Psoas muscle (tissue), 8 donors: ENCODE results near the gene TSPAN15. TPM values are rescaled to one million over a fixed set of nuclear protein-coding genes. Genes with fewer than 3 reads are reported as not detected.
A peak's percentile ranks its signal among the peaks of the same experiment; 100 is the strongest.

ENCODE experiments used
- ATAC-seq, 4 donors: fragments of 200-7000 bp; cut with Tn5 transposase; one replicate each; pipeline ENCODE4 v1.9.1; 2020; ENCODE audit warnings: moderate library complexity in 3 of 4, mild to moderate bottlenecking in 2 of 4
- DNase-seq, 2 donors: peaks; one replicate each; pipeline ENCODE4 v3.0.0-alpha.2; 2020
- H3K27ac ChIP-seq: fragments of 200-600 bp; one replicate; pipeline ENCODE4 v1.8.0; 2022
- H3K27me3 ChIP-seq, 3 donors: fragments of 200-600 bp in 1 of 3; one replicate each; pipeline versions ENCODE4 v1.6.1 to v1.8.0; 2013 to 2022; ENCODE audit warnings: low read length in 2 of 3, mild to moderate bottlenecking in 2 of 3, moderate library complexity in 1 of 3; ENCODE audit not compliant: insufficient read depth in 3 of 3
- H3K36me3 ChIP-seq, 2 donors: fragments of 200-600 bp in 1 of 2; one replicate each; pipeline versions ENCODE4 v1.6.1 to v1.8.0; 2013 to 2022; ENCODE audit warnings: low read depth in 1 of 2, mild to moderate bottlenecking in 1 of 2, moderate library complexity in 1 of 2; ENCODE audit not compliant: insufficient read depth in 1 of 2
- H3K4me1 ChIP-seq: fragments of 200-600 bp; one replicate; pipeline ENCODE4 v1.8.0; 2022
- H3K4me3 ChIP-seq: fragments of 200-600 bp; one replicate; pipeline ENCODE4 v1.8.0; 2022; ENCODE audit warnings: mild to moderate bottlenecking
- H3K9me3 ChIP-seq: fragments of 200-600 bp; one replicate; pipeline ENCODE4 v1.8.0; 2022
- WGBS, 3 donors: extraction: QIAGEN DNeasy Blood & Tissue Kit; methylation state at CpG; one replicate each; pipeline versions ENCODE4 v1.1.6 to v1.1.7; 2013; 5-methylcytosine and 5-hydroxymethylcytosine counted together
- intact Hi-C, 2 donors: fragments of 100-400 bp; cut with DNase I; formaldehyde crosslinking; loops; one replicate each; pipeline versions ENCODE4 v1.11.0 to v1.14.2; 2022
- polyA plus RNA-seq, 3 donors: library from polyadenylated mRNA; stranded (reverse); fragments of 200-250 nt; gene quantifications; one replicate each; pipeline ENCODE4 v1.2.3, GENCODE V29; 2013
- total RNA-seq, 4 donors: library from RNA; stranded (reverse); fragmentation: NEBNext Ultra II Directional in 2 of 4; extraction: Animal tissue kit (Norgen Biotek cat#: 25700) in 2 of 4; gene quantifications; one replicate each; pipeline versions ENCODE4 v1.2.1 to v1.2.4, GENCODE V29; 2021 to 2023
- TF ChIP-seq, protein P1 (sequence below): fragments of 200-600 bp; IDR thresholded peaks from one replicate; pipeline ENCODE4 v1.8.0; 2022; ENCODE audit warnings: antibody characterized with exemption
- donor health status: healthy with polysubstance abuse.
- donor health status: DM: no; HTN: no; CAD: no; lungs with moderate emphysema.
- donor health status: Bipolar disorder and iron deficiency.
- donor health status: healthy.
- donor health status: DM: yes; HTN: yes; CAD: no.
- donor health status: DM: no; HTN: no; CAD: no.
- donor health status: DM: no; HTN: no; CAD: no.
- donor health status: DM: yes; HTN: yes; CAD: no.

Gene TSPAN15
- total and polyA plus RNA-seq, 7 donors, result 6.3 to 35.0 (median 10.7) TPM

DNA sequence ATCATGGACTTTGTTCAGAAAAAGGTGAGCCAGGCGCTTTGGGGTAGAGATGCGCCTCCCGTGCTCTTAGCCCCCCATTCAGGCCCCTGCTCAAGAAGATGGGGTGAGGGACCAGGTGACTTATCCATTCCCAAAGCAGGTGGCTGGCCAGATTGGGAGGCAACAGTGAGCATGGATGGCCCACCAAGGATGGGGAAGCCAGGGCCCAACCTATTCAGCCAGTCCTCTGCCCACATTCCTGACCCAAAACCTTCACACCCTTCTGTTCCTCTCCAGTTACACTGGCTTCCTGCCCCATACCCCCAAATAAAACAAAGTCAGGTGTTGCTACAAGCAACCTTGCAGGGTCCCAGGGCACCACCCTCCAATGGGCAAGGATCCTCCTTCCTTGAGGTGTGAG, 44.4 kb downstream of the TSPAN15 start:
- H3K27me3 ChIP-seq, result no peaks in the 10 kb centered on the region
- DNase-seq, result no peak
- intact Hi-C loops, result loop anchor here in 1 of 2 donors (5.0 kb wide), 2 partner anchors 38 to 58 kb away; no protein-coding TSS in a partner anchor
- WGBS, 3 donors, result 92 to 98% (median 97%) methylated on average over 3 of the region's 3 CpGs
- ATAC-seq, result no peak
- H3K36me3 ChIP-seq, result no peaks in the 10 kb centered on the region
- H3K4me3 ChIP-seq, result no peak overlapping the region
- no peaks in the 10 kb centered on the region for H3K9me3 ChIP-seq
- peak overlapping the region; percentile 90 for H3K27ac ChIP-seq
- peaks cover 44% of the 10 kb centered on the region for H3K4me1 ChIP-seq
- TF ChIP-seq, protein P1, sequence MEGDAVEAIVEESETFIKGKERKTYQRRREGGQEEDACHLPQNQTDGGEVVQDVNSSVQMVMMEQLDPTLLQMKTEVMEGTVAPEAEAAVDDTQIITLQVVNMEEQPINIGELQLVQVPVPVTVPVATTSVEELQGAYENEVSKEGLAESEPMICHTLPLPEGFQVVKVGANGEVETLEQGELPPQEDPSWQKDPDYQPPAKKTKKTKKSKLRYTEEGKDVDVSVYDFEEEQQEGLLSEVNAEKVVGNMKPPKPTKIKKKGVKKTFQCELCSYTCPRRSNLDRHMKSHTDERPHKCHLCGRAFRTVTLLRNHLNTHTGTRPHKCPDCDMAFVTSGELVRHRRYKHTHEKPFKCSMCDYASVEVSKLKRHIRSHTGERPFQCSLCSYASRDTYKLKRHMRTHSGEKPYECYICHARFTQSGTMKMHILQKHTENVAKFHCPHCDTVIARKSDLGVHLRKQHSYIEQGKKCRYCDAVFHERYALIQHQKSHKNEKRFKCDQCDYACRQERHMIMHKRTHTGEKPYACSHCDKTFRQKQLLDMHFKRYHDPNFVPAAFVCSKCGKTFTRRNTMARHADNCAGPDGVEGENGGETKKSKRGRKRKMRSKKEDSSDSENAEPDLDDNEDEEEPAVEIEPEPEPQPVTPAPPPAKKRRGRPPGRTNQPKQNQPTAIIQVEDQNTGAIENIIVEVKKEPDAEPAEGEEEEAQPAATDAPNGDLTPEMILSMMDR, result no peak

DNA sequence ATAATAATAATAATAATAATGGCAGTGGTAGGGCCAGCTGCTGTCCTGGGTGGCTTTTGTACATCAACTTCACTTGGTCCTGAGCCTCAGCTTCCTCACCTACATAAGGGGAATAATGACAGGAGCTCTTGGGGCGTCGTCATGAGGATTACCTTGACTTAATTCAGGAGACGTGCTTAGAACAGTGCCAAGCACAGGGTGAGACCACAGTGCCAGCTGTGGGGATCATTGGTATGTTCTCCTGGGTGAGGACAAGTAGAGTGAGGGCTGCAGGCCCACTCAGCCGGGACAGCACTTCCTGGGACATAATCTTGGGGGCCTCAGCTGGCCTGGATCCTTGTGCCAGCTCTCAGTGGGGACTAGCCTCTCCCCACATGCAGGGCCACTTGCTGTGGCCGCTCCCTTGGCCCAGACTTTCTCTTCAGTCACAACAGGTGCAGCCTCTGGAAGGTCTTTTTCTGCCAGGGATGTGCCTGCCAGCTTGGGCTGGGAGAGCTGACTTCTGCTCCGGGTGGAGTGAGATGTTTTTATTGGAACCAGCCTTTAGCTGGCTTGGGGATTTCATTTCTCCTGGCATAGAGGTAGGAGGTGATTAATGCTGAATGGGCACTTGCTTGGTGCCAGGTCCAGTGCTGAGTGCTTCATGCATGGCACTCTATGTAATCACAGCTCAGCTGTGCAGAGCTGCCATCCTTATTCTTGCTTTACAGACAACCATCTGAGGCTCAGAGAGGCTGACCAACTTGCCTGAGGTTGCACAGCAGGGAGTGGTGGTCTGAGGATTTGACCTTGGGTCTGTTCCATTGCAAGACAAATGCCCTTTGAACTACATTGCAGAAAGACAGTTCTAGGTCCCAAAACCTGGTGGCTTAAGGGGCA, 45.3 kb downstream of the TSPAN15 start:
- TF ChIP-seq, protein P1, result no peak
- 20 to 30% (median 24%) methylated on average over 6 of the region's 6 CpGs for WGBS, 3 donors
- H3K4me3 ChIP-seq, result no peak overlapping the region
- ATAC-seq (peak; percentile 84 to 87 (median 86)), DNase-seq (peak; percentile 67 to 89)
- intact Hi-C loops, result loop anchor here in 1 of 2 donors (5.0 kb wide), 2 partner anchors 39 to 59 kb away; no protein-coding TSS in a partner anchor
- peak overlapping the region; percentile 90 for H3K27ac ChIP-seq
- no peaks in the 10 kb centered on the region for H3K27me3 ChIP-seq
- no peaks in the 10 kb centered on the region for H3K36me3 ChIP-seq
- H3K9me3 ChIP-seq, result no peaks in the 10 kb centered on the region
- peaks cover 44% of the 10 kb centered on the region for H3K4me1 ChIP-seq

DNA sequence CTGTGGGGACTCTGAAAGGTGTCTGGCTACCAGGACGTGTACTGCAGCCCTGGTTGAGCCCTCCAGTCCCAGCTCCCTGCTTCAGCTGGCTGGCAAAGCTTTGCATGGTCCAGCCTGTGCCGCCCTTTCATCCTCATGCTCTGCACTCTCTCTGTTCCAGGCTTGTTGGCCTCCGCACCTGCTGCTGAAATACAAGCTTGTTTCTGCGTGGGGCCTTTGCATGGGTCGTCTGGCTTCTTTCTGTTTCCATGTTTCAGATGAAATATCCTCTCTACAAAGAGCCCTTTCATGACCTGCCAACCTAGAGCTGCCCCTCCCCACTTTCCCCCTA, 45.9 kb downstream of the TSPAN15 start:
- no peaks in the 10 kb centered on the region for H3K9me3 ChIP-seq
- DNase-seq, result no peak

DNA sequence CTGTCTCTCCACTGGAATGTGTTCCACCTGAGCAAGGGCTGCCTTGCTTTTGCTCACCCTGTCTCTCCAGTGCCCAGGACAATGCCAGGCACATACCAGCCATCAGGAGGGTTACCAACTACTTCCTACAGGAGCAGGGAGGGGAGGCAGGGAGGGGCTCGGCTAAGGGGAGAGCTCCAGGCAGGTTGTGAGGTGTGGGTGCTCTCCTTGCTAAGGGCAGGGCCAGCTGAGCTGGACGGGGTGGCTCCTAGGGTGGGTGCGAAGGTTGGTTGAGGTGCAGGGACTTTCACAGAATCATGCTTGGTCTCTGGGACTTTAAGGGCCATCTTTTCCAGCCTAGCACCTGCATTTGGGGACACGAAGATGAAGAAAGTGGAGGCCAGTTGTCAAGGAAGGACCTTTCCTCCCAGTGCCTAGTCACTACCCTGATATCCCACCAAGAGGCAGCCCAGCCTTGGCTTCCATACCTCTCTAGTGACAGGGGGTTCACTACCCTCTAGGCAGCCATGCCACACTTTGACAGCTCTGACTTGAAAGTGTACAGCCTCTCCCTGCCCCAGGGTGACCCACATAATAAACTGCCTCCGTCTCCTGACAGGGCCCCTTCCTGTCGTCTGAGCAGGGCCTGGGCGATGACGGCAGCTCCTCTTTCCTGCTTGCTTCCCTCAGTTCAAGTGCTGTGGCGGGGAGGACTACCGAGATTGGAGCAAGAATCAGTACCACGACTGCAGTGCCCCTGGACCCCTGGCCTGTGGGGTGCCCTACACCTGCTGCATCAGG, 46.5 kb downstream of the TSPAN15 start:
- ATAC-seq (no peak), DNase-seq (no peak)
- no peaks in the 10 kb centered on the region for H3K9me3 ChIP-seq
- no peak overlapping the region for H3K4me3 ChIP-seq
- peaks cover 49% of the 10 kb centered on the region for H3K4me1 ChIP-seq
- H3K27me3 ChIP-seq, result no peaks in the 10 kb centered on the region
- TF ChIP-seq, protein P1, result no peak
- H3K27ac ChIP-seq, result peak overlapping the region; percentile 90
- intact Hi-C loops, result loop anchor here in 1 of 2 donors (5.0 kb wide), 2 partner anchors 40 to 60 kb away; no protein-coding TSS in a partner anchor
- WGBS, 3 donors, result 62 to 75% (median 70%) methylated on average over 11 of the region's 11 CpGs
- peaks cover 0 to 10% of the 10 kb centered on the region in 2 donors for H3K36me3 ChIP-seq

More for the DNA sequence above, 45.9 kb downstream of the TSPAN15 start:
- TF ChIP-seq, protein P1, result no peak
- Histone ChIP-seq H3K27ac (peak overlapping the region; percentile 90), H3K36me3 (peaks cover 0 to 4% of the 10 kb centered on the region in 2 donors), H3K4me1 (peaks cover 47% of the 10 kb centered on the region), H3K27me3 (no peaks in the 10 kb centered on the region), H3K4me3 (no peak overlapping the region)
- intact Hi-C loops, result loop anchor here in 1 of 2 donors (5.0 kb wide), 2 partner anchors 40 to 60 kb away; no protein-coding TSS in a partner anchor
- WGBS, 3 donors, result 39 to 55% (median 40%) methylated on average over 5 of the region's 5 CpGs
- no peak for ATAC-seq
